Esophagus squamous epithelium (tissue), 5 donors: ENCODE measurements around the gene SAG. TPM values are rescaled to one million over a fixed set of nuclear protein-coding genes. Genes with fewer than 3 reads are reported as not detected.

Experiments
- DNase-seq: peaks from one replicate; lab custom pipeline; 2025; lab: John Stamatoyannopoulos, UW
- H3K27ac ChIP-seq, 4 donors: fragments of 200-600 bp; sonication (generic); one replicate each; pipeline ENCODE4 v1.5.1; 2016 to 2019; ENCODE audit warnings: mild to moderate bottlenecking in 1 of 4
- H3K27me3 ChIP-seq, 4 donors: fragments of 200-600 bp; sonication (generic); 1 replicate in 3 of 4; 2 replicates in 1 of 4; pipeline versions ENCODE4 v1.5.1 to v1.6.0; 2017 to 2021; ENCODE audit warnings: antibody characterized with exemption in 1 of 4
- H3K36me3 ChIP-seq, 3 donors: fragments of 200-600 bp; sonication (generic); one replicate each; pipeline ENCODE4 v1.5.1; 2016 to 2019
- H3K4me1 ChIP-seq, 3 donors: fragments of 200-600 bp; sonication (generic); one replicate each; pipeline ENCODE4 v1.5.1; 2017 to 2019
- H3K4me3 ChIP-seq, 4 donors: fragments of 200-600 bp; sonication (generic); 1 replicate in 3 of 4; 2 replicates in 1 of 4; pipeline ENCODE4 v1.5.1; 2016 to 2019; ENCODE audit warnings: mild to moderate bottlenecking in 2 of 4, moderate library complexity in 1 of 4
- H3K9me3 ChIP-seq, 3 donors: fragments of 200-600 bp; sonication (generic); one replicate each; pipeline ENCODE4 v1.5.1; 2016 to 2019
- POLR2A ChIP-seq, 4 donors: fragments of 450-650 bp; IDR thresholded peaks; one replicate each; pipeline ENCODE4 v1.6.1; 2017; ENCODE audit warnings: antibody characterized with exemption in 4 of 4, mild to moderate bottlenecking in 4 of 4, moderate library complexity in 3 of 4
- WGBS, 2 donors: methylation state at CpG; one replicate each; pipeline ENCODE4 v1.1.5; 2018; 5-methylcytosine and 5-hydroxymethylcytosine counted together
- intact Hi-C: fragments of 100-400 bp; cut with DNase I; formaldehyde crosslinking; loops from one replicate; pipeline ENCODE4 v1.15.0; 2022
- total RNA-seq, 4 donors: library from RNA; depleted of rRNA; stranded (reverse); fragments of >200 nt; gene quantifications; one replicate each; pipeline ENCODE4 v1.1.0, GENCODE V29; 2016
- TF ChIP-seq, protein P1 (sequence below), 6 experiments: fragments of 450-650 bp in 4 of 6; fragments of 200-600 bp in 2 of 6; sonication (generic) in 2 of 6; IDR thresholded peaks; one replicate each; pipeline ENCODE4 v1.5.1; 2016 to 2019; ENCODE audit warnings: antibody characterized with exemption in 6 of 6, mild to moderate bottlenecking in 4 of 6, moderate library complexity in 4 of 6
- donor health status: DM: yes; HTN: yes; CAD: no.

SAG gene
- total RNA-seq, 4 donors from 2014 or later: not detected

GRCh38 chr2:233303252-233303651, 4.4 kb upstream of the SAG start:
- Histone ChIP-seq H3K27ac (no peak overlapping the region), H3K9me3 (no peaks in the 10 kb centered on the region), H3K27me3 (no peaks in the 10 kb centered on the region), H3K4me1 (no peaks in the 10 kb centered on the region), H3K4me3 (no peak overlapping the region), H3K36me3 (no peaks in the 10 kb centered on the region)
- intact Hi-C loops: no loop called here
- 77 to 87% methylated on average over 3 of the region's 3 CpGs for WGBS, 2 donors
- no peak for DNase-seq
- no peak for TF ChIP-seq POLR2A (IDR thresholded peaks at IDR 0.05)
- TF ChIP-seq, protein P1, sequence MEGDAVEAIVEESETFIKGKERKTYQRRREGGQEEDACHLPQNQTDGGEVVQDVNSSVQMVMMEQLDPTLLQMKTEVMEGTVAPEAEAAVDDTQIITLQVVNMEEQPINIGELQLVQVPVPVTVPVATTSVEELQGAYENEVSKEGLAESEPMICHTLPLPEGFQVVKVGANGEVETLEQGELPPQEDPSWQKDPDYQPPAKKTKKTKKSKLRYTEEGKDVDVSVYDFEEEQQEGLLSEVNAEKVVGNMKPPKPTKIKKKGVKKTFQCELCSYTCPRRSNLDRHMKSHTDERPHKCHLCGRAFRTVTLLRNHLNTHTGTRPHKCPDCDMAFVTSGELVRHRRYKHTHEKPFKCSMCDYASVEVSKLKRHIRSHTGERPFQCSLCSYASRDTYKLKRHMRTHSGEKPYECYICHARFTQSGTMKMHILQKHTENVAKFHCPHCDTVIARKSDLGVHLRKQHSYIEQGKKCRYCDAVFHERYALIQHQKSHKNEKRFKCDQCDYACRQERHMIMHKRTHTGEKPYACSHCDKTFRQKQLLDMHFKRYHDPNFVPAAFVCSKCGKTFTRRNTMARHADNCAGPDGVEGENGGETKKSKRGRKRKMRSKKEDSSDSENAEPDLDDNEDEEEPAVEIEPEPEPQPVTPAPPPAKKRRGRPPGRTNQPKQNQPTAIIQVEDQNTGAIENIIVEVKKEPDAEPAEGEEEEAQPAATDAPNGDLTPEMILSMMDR (IDR thresholded peaks at IDR 0.05): no peak

GRCh38 chr2:233311241-233311926, 3.8 kb downstream of the SAG start:
- no peak overlapping the region for H3K4me3 ChIP-seq
- no peak for DNase-seq
- intact Hi-C loops: no loop called here
- no peaks in the 10 kb centered on the region for H3K4me1 ChIP-seq
- H3K36me3 ChIP-seq: no peaks in the 10 kb centered on the region
- TF ChIP-seq POLR2A (IDR thresholded peaks at IDR 0.05): no peak
- TF ChIP-seq, protein P1 (IDR thresholded peaks at IDR 0.05): no peak
- no peaks in the 10 kb centered on the region for H3K9me3 ChIP-seq
- 73 to 87% methylated on average over 8 of the region's 11 CpGs for WGBS, 2 donors
- peaks cover 0 to 18% (median 0%) of the 10 kb centered on the region in 4 donors for H3K27me3 ChIP-seq
- H3K27ac ChIP-seq: no peak overlapping the region

- TF ChIP-seq POLR2A (IDR thresholded peaks at IDR 0.05): no peak
- TF ChIP-seq, protein P1 (IDR thresholded peaks at IDR 0.05): no peak
- Histone ChIP-seq H3K4me3 (no peak overlapping the region), H3K27me3 (peaks cover 0 to 18% (median 0%) of the 10 kb centered on the region in 4 donors), H3K36me3 (no peaks in the 10 kb centered on the region), H3K4me1 (no peaks in the 10 kb centered on the region), H3K27ac (no peak overlapping the region), H3K9me3 (no peaks in the 10 kb centered on the region)
- intact Hi-C loops: no loop called here
- no peak for DNase-seq
- WGBS, 2 donors: 46 to 50% methylated on average over 3 to 7 of the region's 8 CpGs
Measured at GRCh38 chr2:233312874-233313273, 5.3 kb downstream of the SAG start.

DNA sequence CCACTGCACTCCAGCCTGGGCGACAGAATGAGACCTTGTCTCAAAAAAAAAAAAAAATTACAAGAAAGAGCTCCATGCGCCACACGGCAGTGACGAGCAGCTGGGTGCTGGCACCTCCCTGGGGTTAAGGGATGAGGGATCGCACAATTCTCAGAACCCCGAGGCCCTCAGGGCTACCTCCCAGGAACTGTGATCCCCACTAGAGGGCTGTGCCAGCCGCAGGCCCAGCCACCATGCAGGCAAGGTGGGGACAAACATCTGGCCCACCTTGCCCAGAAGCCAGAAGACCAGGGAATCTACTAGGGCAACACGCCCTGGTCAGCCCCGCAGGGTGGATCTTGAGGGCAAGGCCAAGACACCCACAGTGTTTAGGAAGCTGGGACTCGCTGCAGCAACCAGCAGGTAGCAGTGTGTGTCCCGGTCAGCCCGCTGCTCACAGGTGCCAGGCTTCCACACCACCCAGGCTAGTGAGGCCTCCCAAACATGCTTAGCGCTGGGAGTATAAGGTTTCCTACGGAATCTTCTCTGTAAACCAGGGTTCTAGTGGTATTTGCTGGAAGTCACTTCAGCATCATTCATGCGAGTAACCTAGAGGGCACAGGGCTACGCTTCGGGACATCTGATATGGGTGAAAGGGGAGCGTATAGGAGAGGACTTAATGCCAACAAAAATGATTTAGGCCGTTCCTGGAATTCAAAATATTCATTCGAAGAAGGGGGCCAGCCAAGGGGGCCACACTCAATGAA, 6.7 kb downstream of the SAG start:
- H3K36me3 ChIP-seq: no peaks in the 10 kb centered on the region
- peaks cover 0 to 30% (median 0%) of the 10 kb centered on the region in 4 donors for H3K27me3 ChIP-seq
- H3K4me3 ChIP-seq: no peak overlapping the region
- intact Hi-C loops: no loop called here
- no peak overlapping the region for H3K27ac ChIP-seq
- no peaks in the 10 kb centered on the region for H3K9me3 ChIP-seq
- no peaks in the 10 kb centered on the region for H3K4me1 ChIP-seq
- DNase-seq: no peak
- TF ChIP-seq, protein P1 (IDR thresholded peaks at IDR 0.05): no peak
- no peak for TF ChIP-seq POLR2A (IDR thresholded peaks at IDR 0.05)
- WGBS, 2 donors: 80 to 86% methylated on average over 14 to 19 of the region's 20 CpGs
